H9 (cell line): ENCODE data around the gene DPH2. TPM values are rescaled to one million over a fixed set of nuclear protein-coding genes. Genes with fewer than 3 reads are reported as not detected.

Source experiments
- DNase-seq: peaks from one replicate; pipeline ENCODE4 v3.0.0-alpha.2; 2017
- H2AFZ ChIP-seq: one replicate; pipeline ENCODE4 v1.6.1; 2013; ENCODE audit warnings: mild to moderate bottlenecking, low read length, control low read depth, moderate library complexity
- H2AK5ac ChIP-seq: 2 replicates; pipeline ENCODE4 v1.6.1; 2013; ENCODE audit warnings: low read length, control low read depth, mixed read lengths; ENCODE audit not compliant: insufficient read length
- H2BK120ac ChIP-seq: one replicate; pipeline ENCODE4 v1.6.1; 2013; ENCODE audit warnings: low read depth, mild to moderate bottlenecking, low read length, control low read depth, inconsistent platforms; ENCODE audit not compliant: poor library complexity, severe bottlenecking
- H2BK12ac ChIP-seq: 2 replicates; pipeline ENCODE4 v1.6.1; 2013; ENCODE audit warnings: low read length, control low read depth, mixed read lengths, low read depth; ENCODE audit not compliant: insufficient read length
- H2BK15ac ChIP-seq: 2 replicates; pipeline ENCODE4 v1.6.1; 2013; ENCODE audit warnings: low read depth, low read length, control low read depth
- H2BK20ac ChIP-seq: one replicate; pipeline ENCODE4 v1.6.1; 2013; ENCODE audit warnings: low read depth, mild to moderate bottlenecking, low read length, control low read depth, inconsistent platforms; ENCODE audit not compliant: poor library complexity, severe bottlenecking
- H2BK5ac ChIP-seq: 2 replicates; pipeline ENCODE4 v1.6.1; 2013; ENCODE audit warnings: low read length, control low read depth, mixed read lengths; ENCODE audit not compliant: insufficient read length
- H3K14ac ChIP-seq: 2 replicates; pipeline ENCODE4 v1.6.1; 2013; ENCODE audit warnings: low read length, control low read depth; ENCODE audit not compliant: insufficient read depth
- H3K18ac ChIP-seq: 2 replicates; pipeline ENCODE4 v1.6.1; 2013; ENCODE audit warnings: low read depth, mild to moderate bottlenecking, mixed read lengths, low read length, control low read depth; ENCODE audit not compliant: insufficient read length
- H3K23ac ChIP-seq: 2 replicates; pipeline ENCODE4 v1.6.1; 2013; ENCODE audit warnings: low read length, control low read depth, mixed read lengths, low read depth; ENCODE audit not compliant: insufficient read length
- H3K23me2 ChIP-seq: 2 replicates; pipeline ENCODE4 v1.6.1; 2013; ENCODE audit warnings: low read depth, mild to moderate bottlenecking, mixed read lengths, low read length, control low read depth; ENCODE audit not compliant: insufficient read length, poor library complexity, severe bottlenecking
- H3K27ac ChIP-seq: 2 replicates; pipeline ENCODE4 v1.5.1; 2013; ENCODE audit warnings: low read length, control low read depth, mixed read lengths, low read depth; ENCODE audit not compliant: insufficient read length
- H3K27me3 ChIP-seq: 2 replicates; pipeline ENCODE4 v1.6.1; 2013; ENCODE audit warnings: low read length, control low read depth, inconsistent platforms; ENCODE audit not compliant: insufficient read depth
- H3K4ac ChIP-seq: 2 replicates; pipeline ENCODE4 v1.6.1; 2013; ENCODE audit warnings: low read depth, mild to moderate bottlenecking, control low read depth, inconsistent platforms, low read length, moderate library complexity
- H3K4me1 ChIP-seq: 2 replicates; pipeline ENCODE4 v1.6.1; 2013; ENCODE audit warnings: low read length, control low read depth, inconsistent platforms; ENCODE audit not compliant: insufficient read depth
- H3K4me2 ChIP-seq: 2 replicates; pipeline ENCODE4 v1.6.1; 2013; ENCODE audit warnings: low read length, control low read depth, mixed read lengths; ENCODE audit not compliant: insufficient read length, insufficient read depth
- H3K56ac ChIP-seq: 2 replicates; pipeline ENCODE4 v1.6.1; 2013; ENCODE audit warnings: low read depth, mild to moderate bottlenecking, mixed read lengths, low read length, control low read depth; ENCODE audit not compliant: insufficient read length
- H3K79me1 ChIP-seq: 2 replicates; pipeline ENCODE4 v1.6.1; 2013; ENCODE audit warnings: low read depth, mild to moderate bottlenecking, moderate library complexity, low read length, control low read depth, inconsistent platforms; ENCODE audit not compliant: insufficient read depth, poor library complexity, severe bottlenecking
- H3K79me2 ChIP-seq: 2 replicates; pipeline ENCODE4 v1.6.1; 2013; ENCODE audit warnings: low read length, control low read depth, inconsistent platforms; ENCODE audit not compliant: insufficient read depth
- H3K9ac ChIP-seq: 2 replicates; pipeline ENCODE4 v1.6.1; 2013; ENCODE audit warnings: low read length, control low read depth, mixed read lengths; ENCODE audit not compliant: insufficient read length; ENCODE audit errors: extremely low read depth
- H3K9me3 ChIP-seq: one replicate; pipeline ENCODE4 v1.6.1; 2013; ENCODE audit warnings: low read depth, low read length, inconsistent platforms; ENCODE audit not compliant: control insufficient read depth
- H3T11ph ChIP-seq: one replicate; pipeline ENCODE4 v1.6.1; 2013; ENCODE audit warnings: mild to moderate bottlenecking, low read length, control low read depth, inconsistent platforms
- H4K20me1 ChIP-seq: one replicate; pipeline ENCODE4 v1.6.1; 2013; ENCODE audit not compliant: control insufficient read depth, insufficient read length, insufficient read depth
- H4K5ac ChIP-seq: 2 replicates; pipeline ENCODE4 v1.6.1; 2013; ENCODE audit warnings: low read depth, mild to moderate bottlenecking, mixed read lengths, low read length, control low read depth; ENCODE audit not compliant: insufficient read length
- H4K8ac ChIP-seq: replicated peaks from 2 replicates; pipeline ENCODE4 v1.6.1; 2013; ENCODE audit warnings: low read length, control low read depth, mixed read lengths, low read depth; ENCODE audit not compliant: insufficient read length
- H4K91ac ChIP-seq: 2 replicates; pipeline ENCODE4 v1.6.1; 2013; ENCODE audit warnings: low read depth, mild to moderate bottlenecking, moderate library complexity, mixed read lengths, low read length, control low read depth; ENCODE audit not compliant: insufficient read length
- H3K27ac Mint-ChIP-seq, 3 experiments: 2 replicates in 2 of 3; 3 replicates in 1 of 3; pipeline ENCODE4 v1.8.0; 2020 to 2021; ENCODE audit warnings: mixed read lengths in 3 of 3, mild to moderate bottlenecking in 1 of 3, moderate library complexity in 1 of 3
- H3K27me3 Mint-ChIP-seq: 2 replicates; pipeline ENCODE4 v1.8.0; 2021; ENCODE audit warnings: low read depth, mild to moderate bottlenecking, moderate library complexity, mixed read lengths
- H3K36me3 Mint-ChIP-seq, 3 experiments: 2 replicates in 2 of 3; 3 replicates in 1 of 3; pipeline ENCODE4 v1.8.0; 2020 to 2021; ENCODE audit warnings: low read depth in 3 of 3, mixed read lengths in 3 of 3; ENCODE audit not compliant: insufficient read depth in 1 of 3
- H3K4me1 Mint-ChIP-seq, 2 experiments: 2 replicates each; pipeline ENCODE4 v1.8.0; 2020; ENCODE audit warnings: mixed read lengths in 2 of 2
- H3K4me3 Mint-ChIP-seq, 2 experiments: 2 replicates in 1 of 2; 3 replicates in 1 of 2; pipeline ENCODE4 v1.8.0; 2020 to 2021; ENCODE audit warnings: mild to moderate bottlenecking in 2 of 2, mixed read lengths in 2 of 2, moderate library complexity in 1 of 2
- H3K9me3 Mint-ChIP-seq, 2 experiments: 2 replicates in 1 of 2; 3 replicates in 1 of 2; pipeline ENCODE4 v1.8.0; 2020; ENCODE audit warnings: mild to moderate bottlenecking in 2 of 2, mixed read lengths in 2 of 2, moderate library complexity in 1 of 2
- CTCF ChIP-seq: fragments of 200-600 bp; sonication (generic); conservative IDR thresholded peaks from 3 replicates; pipeline ENCODE4 v1.8.0; 2021; ENCODE audit warnings: antibody characterized with exemption, mild to moderate bottlenecking
- WGBS: extraction: QIAGEN DNeasy Blood & Tissue Kit; methylation state at CpG from one replicate; pipeline ENCODE4 v1.1.7; 2013; ENCODE audit warnings: missing lambda C conversion rate, low lambda C conversion rate, mixed read lengths; ENCODE audit not compliant: insufficient read length; ENCODE audit errors: extremely low coverage; 5-methylcytosine and 5-hydroxymethylcytosine counted together
- total RNA-seq: library from RNA; stranded (reverse); gene quantifications from 2 replicates; pipeline ENCODE4 v1.2.1, GENCODE V29; 2021

DPH2 gene
- total RNA-seq, 1 experiment from 2014 or later = 74.4 TPM

GRCh38 chr1:43986712-43987111 is 16.9 kb downstream of the DPH2 start:
- Mint-ChIP-seq H3K9me3 (no peaks in the 10 kb centered on the region), H3K4me3 (no peak overlapping the region)

More at GRCh38 chr1:43986712-43987111, 16.9 kb downstream of the DPH2 start:
- no peak overlapping the region for H2AK5ac ChIP-seq
- Mint-ChIP-seq H3K27ac (no peak overlapping the region), H3K4me1 (peaks cover 6 to 7% of the 10 kb centered on the region in 2 experiments), H3K27me3 (peaks cover 3% of the 10 kb centered on the region), H3K36me3 (peaks cover 15 to 49% (median 40%) of the 10 kb centered on the region in 3 experiments; a peak in 6 of 7 replicates)
- no peak overlapping the region for H3K27ac ChIP-seq
- no peak overlapping the region for H3K56ac ChIP-seq
- H3K18ac ChIP-seq = no peak overlapping the region
- no peaks in the 10 kb centered on the region for H3K9me3 ChIP-seq
- no peak for TF ChIP-seq CTCF
- H3K14ac ChIP-seq = no peak overlapping the region
- H3K79me2 ChIP-seq = no peaks in the 10 kb centered on the region; the same call in 1 of the 2 replicates
- no peak overlapping the region for H2BK20ac ChIP-seq
- no peak overlapping the region for H2BK15ac ChIP-seq
- no peak overlapping the region for H2BK12ac ChIP-seq
- no peak overlapping the region for H3K23ac ChIP-seq
- H4K20me1 ChIP-seq = no peaks in the 10 kb centered on the region
- no peaks in the 10 kb centered on the region for H3K4me1 ChIP-seq
- H2BK5ac ChIP-seq = no peak overlapping the region
- peaks cover 8% of the 10 kb centered on the region for H3K23me2 ChIP-seq
- no peak overlapping the region for H3T11ph ChIP-seq
- H3K4ac ChIP-seq = no peak overlapping the region
- DNase-seq = no peak
- no peak overlapping the region for H4K5ac ChIP-seq
- H3K27me3 ChIP-seq = no peaks in the 10 kb centered on the region
- H3K79me1 ChIP-seq = no peaks in the 10 kb centered on the region
- H4K91ac ChIP-seq = no peak overlapping the region
- H2AFZ ChIP-seq = no peak overlapping the region
- no peak overlapping the region for H2BK120ac ChIP-seq
- WGBS = no CpG with 5 or more reads among the region's 6 CpGs
- H4K8ac ChIP-seq = no peak overlapping the region
- no peak overlapping the region for H3K9ac ChIP-seq
- no peak overlapping the region for H3K4me2 ChIP-seq
